Body of pancreas (tissue), 4 donors: ENCODE data around the gene IL1B.
"Not testable (repeated sequence)": the region's sequence is repeated elsewhere in the genome, so short reads cannot be mapped to it uniquely, and the experiment has no call there.

Experiments
- POLR2A ChIP-seq, 3 donors: fragments of 450-650 bp; IDR thresholded peaks; one replicate each; pipeline ENCODE4 v1.6.1; 2016; ENCODE audit warnings: antibody characterized with exemption in 3 of 3, mild to moderate bottlenecking in 2 of 3
- TF ChIP-seq, protein P1 (sequence below), 7 experiments: fragments of 450-650 bp in 4 of 7; fragments of 200-600 bp in 3 of 7; sonication (generic) in 3 of 7; IDR thresholded peaks; one replicate each; pipeline ENCODE4 v1.5.1; 2016 to 2019; ENCODE audit warnings: antibody characterized with exemption in 7 of 7

DNA sequence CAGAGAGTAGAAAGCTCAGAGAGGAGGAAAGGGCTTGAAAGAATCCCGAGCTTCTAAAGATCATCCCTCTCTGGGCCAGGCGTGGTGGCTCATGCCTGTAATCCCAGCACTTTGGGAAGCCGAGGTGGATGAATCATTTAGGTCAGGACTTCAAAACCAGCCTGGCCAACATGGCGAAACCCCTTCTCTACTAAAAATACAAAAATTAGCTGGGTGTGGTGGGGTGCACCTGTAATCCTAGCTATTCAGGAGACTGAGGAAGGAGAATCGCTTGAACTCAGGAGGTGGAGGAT lies 3.0 kb downstream of the IL1B start:
- TF ChIP-seq, protein P1, sequence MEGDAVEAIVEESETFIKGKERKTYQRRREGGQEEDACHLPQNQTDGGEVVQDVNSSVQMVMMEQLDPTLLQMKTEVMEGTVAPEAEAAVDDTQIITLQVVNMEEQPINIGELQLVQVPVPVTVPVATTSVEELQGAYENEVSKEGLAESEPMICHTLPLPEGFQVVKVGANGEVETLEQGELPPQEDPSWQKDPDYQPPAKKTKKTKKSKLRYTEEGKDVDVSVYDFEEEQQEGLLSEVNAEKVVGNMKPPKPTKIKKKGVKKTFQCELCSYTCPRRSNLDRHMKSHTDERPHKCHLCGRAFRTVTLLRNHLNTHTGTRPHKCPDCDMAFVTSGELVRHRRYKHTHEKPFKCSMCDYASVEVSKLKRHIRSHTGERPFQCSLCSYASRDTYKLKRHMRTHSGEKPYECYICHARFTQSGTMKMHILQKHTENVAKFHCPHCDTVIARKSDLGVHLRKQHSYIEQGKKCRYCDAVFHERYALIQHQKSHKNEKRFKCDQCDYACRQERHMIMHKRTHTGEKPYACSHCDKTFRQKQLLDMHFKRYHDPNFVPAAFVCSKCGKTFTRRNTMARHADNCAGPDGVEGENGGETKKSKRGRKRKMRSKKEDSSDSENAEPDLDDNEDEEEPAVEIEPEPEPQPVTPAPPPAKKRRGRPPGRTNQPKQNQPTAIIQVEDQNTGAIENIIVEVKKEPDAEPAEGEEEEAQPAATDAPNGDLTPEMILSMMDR (IDR thresholded peaks at IDR 0.05): not testable (repeated sequence)
- not testable (repeated sequence) for TF ChIP-seq POLR2A (IDR thresholded peaks at IDR 0.05)
